DMS153 (cell line): ENCODE measurements around the gene RAB11FIP4.
A peak's percentile ranks its signal among the peaks of the same experiment; 100 is the strongest.

Experiments
- DNase-seq: peaks from one replicate; lab custom pipeline; 2025; lab: John Stamatoyannopoulos, UW

RAB11FIP4 gene

DNA sequence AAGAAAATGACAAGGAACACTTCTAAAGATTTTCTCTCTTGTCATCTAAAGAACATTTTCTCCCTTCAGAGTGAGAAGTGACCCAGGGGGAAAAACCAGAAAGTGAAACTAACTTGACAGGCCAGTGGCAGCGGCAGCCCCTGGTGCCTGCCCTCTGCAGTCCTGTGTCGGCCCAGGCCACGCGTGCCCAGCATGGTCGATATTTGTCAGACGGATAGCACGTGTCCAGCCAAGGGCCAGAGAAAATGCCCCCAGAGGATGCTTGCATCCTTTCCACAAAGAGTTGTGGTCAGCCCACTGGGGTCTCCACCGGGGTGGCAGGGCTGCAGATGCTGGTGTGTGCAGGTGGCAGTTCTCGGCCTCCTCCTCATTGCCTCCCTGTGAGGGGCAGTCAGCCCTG, 176.6 kb downstream of the RAB11FIP4 start:
- DNase-seq = no peak

DNA sequence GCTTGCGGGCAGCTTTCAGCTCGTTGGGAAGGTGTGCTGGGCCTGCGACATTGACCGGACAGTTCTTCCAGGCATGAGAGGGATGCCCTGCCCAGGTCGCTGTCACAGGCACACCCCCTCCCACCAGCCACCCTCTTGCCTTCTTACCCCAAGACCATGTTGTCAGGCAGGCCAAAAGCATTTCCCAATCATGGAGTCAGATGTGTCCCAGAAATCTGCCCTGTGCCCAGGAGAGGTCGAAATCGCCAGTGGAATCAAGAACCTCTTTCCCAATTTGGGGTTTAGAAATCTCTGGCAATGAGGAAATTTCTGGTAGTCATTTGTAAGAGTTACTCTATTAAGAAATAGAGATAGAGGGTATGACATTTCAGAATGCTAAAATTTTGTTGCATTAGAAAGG, 177.1 kb downstream of the RAB11FIP4 start:
- DNase-seq = no peak

DNA sequence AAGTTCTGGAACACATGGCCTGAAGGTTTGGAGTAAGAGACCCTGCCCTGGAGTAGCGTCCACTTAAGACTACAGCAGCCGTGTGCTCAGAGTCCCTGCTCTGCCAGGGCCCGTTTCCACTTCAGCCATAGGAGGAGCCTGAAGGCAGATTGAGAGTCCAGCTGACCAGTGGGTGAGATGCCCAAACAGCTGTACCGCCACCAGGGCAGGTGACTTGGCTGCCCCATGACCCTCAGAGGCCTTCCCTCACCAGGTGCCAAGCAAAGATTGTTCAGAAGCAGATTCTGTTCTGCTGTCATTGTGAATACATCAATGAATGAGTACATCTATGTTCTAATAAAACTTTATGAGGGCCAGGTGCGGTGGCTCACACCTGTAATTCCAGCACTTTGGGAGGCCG, 178.8 kb downstream of the RAB11FIP4 start:
- no peak for DNase-seq

DNA sequence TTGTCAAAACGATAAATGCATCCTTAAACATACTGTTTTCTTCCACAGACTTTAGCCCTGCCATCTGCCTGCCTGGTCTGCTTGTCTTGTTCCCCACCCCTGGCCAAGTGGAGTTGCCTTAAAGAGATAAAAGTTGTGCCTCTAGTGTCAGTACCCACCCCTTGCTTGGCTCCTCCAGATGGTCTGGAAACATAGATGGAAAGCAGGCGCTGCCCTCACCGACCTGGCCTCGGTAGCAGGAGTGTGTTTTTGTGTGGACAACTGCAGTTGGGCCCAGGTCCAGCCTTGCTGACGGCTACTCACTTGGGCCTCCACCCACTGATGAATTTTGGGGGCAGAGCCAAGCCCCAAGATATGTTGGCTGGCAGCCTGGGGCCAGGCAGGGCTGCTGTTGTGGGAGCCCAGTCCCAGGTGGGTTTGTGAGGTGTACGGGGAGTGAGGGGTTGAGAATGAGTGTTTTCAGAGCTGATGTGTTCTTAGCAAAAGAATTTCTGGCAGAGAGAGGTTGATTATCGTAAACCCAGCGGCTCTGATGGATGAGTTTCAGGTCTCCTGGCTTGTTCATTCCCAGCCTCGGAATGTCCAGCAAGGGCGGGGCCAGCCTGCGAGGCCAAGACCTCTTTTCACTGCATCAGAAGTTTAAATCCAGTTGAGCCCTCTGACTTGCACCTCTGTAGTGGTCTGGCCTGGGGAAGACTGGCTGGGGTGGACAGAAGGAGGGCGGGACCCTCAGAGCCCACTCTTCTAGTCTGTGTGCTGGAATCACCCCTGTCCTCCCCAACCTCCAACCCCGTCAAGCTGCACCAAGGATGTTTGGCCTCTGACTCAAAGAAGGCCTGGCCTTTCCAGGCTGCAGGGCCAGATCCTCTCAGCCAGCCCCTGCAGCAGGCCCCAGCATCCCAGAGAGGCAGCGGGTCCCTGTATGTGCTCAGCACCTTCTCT, 179.7 kb downstream of the RAB11FIP4 start:
- DNase-seq = no peak

DNA sequence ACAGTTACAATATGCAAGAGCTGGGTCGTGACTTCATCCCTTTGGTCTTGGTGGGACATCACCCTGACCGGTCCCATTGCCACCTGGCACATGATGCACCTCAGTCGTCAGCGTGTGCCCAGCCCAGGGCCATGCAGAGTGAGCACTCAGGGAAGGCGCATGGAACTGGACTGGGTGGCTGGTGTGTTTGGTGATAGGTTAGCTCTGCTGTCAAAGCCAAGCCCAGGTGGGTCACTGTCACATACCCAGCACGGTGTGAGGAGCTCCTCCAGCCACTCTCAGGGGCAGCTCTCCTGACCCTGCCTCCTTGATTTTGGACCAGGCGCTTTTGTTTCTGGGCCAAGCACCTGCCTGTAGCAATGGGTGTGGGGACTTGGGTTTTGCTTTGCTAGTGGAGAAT, 180.9 kb downstream of the RAB11FIP4 start:
- no peak for DNase-seq

DNA sequence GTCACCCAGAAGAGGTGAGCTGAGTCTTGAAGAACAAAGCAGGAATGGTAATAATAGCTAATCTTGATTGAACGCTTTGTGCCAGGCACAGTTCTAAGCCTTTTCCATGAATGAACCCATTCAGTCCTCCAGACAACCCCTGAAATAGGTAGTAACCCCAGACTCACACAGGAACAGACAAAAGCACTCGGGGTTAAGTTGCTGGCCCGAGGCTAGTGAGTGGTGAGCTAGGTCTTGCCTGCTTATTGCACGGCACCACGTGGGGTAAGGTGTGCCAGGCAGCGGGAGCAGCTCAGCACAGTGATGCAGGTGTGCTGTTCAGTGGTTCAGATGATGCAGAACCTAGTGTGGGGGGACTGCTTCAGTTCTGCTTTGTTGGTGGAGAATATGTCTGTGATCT, 181.6 kb downstream of the RAB11FIP4 start:
- no peak for DNase-seq

DNA sequence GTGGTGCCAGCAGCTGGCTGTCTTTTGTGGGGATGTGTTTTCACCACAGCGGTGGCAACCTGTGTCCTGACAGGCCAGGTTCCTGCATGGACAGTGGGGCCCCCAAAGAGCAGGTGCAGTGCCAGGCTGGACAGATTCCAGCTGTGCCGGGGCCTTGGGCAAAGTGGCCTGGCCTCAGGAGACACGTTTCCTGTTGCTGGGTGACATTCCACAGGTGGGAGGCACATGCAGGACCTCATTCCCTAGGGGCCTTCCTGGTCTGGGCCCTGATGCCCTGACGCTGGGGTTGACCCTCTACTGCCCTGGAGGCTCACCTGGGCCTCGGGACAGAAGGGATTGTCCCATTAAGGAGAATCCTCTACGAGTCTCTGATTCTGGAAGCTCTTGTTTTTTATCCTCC, 182.4 kb downstream of the RAB11FIP4 start:
- no peak for DNase-seq

DNA sequence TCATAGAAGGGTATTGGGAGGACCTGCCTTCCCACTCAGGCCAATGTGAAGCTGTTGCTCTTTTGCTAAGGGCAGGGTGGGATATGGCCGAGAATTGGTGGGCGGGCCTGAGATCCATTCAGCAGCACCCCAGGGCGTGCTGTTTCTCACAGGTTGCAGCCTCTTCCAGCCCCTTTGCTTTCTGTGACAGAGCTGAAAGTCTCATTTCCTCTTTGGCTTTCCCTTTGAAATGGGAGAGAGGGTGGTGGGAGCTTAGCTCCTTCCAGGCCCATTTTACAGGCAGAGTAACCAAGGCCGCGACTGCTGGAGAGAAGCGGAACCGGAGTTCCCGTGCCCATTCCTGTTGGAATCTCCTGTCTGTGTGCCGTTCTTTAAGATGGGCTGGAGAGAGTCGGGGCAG, 183.0 kb downstream of the RAB11FIP4 start:
- DNase-seq = no peak

DNA sequence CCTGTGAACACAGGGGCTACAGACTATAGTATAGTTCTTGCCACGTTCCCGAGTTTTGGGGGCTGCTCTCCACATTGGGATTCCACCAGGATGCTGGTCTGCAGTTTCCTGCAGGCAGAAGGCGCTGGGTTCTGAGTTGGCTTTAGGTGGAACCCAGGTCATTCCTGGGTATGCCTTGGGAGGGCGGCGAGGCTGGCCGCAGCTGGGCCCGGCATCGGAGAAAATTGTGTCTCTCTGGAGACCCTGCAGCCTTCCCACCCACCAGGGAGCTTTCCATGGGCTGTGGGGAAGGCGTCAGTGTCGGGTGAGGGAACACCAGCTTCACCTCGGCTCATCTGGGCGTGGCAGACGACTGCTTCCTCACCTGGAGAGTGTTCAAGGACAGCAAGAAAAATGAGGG, 183.6 kb downstream of the RAB11FIP4 start:
- DNase-seq = no peak

DNA sequence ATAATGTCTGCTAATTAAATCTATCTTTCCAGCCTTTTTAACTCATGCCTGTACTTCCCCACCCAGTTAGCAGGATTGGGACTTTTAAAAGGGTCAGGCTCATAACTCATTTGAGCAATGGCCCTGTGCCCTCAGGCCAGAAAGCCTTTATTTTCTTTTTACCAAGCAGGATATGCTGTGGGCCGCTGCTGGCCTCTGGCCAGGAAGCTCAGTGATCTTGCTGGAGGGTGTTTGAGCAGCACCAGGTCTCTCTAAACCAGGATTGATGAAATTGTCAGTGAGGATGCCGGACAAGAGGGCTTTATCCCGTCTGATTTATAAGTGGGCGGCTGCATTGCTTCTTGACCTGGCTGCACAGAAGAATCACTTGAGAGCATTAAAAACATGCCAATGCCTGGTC, 187.8 kb downstream of the RAB11FIP4 start:
- DNase-seq = peak; percentile 25

DNA sequence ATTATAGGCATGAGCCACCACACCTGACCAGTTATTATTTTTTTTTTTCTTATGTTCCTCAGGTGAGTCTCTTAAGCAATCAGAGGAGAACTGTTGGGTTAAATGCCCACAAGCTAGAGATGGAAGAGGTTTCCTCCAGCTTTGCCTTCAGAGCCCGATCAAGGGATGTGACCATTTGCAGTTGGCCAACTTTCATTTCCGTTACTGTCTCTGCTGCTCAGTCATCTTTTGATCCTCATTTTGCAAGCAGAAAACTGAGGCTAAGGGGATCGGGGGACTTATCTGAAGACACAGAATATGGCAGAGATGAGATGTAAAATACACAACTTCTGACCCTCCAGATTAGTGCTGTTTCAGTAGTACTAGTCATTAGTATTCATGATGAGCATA, 188.8 kb downstream of the RAB11FIP4 start:
- DNase-seq = no peak

DNA sequence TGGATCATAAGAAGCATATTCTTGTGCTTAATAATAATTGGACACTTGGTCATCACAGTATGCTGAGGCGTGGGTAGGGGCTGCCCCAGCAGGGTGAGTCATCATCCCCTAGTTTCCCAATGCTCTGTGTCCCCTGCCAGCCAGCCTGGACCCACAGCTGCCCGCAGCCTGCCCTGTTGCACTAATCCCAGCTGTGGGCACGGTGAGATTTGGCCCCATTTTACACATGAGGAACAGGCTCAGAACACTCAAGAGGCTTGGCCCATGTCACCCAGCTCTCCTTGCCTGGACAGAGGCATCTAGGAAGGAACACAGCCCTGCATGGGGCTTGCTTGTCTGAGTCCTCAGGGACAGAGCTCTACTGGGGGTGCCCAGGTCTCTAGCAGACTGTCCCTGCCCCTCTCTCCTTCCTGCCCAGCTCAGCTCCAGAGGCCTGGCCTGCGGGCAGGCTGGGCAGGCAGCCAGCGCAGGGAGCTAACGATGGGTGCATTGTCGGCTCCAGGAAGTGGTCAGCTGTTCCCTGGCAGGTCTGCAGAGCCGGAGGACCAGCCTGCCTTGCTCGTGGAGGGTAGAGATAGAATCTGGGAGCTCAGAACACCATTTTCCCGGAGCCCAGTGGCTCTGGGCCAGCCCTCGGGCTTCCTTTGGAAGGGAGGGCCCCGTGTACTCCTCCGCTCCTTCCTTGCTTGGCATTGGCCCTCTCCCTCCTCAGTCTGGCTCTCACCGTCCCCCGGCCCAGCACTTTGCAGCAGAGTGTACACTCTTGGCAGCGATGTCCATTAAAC, 189.4 kb downstream of the RAB11FIP4 start:
- DNase-seq = peak; percentile 42

DNA sequence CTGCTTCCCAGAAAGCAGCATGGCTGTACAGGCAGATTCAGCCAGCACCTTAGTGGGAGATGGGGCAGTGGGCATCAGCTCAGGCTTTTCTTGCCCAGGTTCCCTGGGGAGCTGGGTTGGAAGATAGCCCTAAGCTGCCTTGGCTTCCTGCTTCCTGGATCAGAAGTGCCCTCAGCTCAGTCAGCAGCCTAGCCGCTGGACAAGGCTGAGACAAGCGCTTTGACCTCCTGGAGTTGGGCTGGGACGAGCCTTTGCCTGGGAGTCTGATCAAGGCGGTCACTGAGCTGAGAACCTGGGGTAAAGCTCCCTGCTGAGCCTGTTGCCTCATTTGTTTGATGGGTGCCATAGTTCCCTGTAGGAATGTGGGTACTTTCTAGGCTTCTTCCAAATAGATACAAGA, 190.0 kb downstream of the RAB11FIP4 start:
- no peak for DNase-seq

DNA sequence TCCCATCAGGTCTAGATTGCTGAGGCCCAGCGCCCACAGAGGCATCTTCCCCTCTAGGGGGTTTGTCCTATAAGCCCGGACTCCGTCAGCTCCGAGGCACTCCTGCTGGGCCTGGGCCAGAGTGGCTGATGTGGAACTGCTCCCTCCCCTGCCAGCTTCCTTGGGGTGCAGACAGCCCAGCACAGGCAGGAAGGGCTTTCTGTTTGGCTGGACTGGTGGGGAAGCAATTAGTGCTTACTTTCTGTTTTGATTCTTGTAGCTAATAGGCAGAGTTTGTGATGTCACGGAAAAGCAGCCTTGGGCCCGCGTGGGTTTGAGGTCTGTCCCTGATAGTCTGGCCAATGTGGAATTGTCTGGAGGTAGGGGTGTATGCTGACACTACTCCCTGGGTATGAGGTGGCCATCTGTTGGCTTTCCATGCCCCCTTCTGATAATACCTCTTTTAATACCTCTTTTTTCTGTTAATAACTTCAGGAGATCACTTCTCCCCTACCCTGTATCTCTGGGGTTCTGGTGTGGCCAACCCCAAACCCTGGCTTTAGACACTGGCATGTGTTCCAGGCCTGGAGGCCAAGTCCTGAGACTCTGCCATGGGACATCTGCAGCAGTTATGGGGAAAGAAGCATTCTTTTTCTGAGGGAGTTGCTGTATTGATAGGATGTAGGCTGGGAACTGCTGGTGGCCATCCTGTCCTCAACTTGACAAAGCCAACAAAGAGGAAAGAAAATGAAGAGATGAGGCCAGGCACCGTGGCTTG, 190.9 kb downstream of the RAB11FIP4 start:
- DNase-seq = no peak

DNA sequence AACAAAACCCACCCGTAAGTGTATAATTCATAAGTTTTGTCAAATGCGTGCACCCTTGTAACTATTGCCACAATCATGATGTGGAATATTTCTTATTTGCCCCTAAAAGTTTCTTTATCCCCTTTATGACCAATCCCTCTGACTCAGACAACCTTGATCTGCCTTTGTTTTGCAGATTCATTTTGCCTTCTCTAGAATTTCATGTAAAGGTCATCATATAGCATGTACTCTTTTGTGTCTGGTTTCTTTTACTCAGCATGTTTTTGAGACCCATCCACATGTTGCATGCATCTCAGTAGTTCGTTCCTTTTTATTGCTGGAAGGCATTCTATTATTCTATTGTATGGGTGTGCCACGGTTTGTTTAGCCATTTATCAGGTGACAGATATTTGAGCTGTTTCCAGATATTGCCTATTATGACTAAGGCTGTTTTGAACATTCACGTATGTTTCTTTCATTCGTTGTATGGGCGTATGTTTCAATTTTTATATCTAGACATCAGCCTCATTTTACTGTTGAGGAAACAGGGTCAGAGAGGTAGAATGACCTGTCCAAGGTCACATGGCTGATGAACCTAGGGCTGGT, 192.4 kb downstream of the RAB11FIP4 start:
- DNase-seq = peak; percentile 2

DNA sequence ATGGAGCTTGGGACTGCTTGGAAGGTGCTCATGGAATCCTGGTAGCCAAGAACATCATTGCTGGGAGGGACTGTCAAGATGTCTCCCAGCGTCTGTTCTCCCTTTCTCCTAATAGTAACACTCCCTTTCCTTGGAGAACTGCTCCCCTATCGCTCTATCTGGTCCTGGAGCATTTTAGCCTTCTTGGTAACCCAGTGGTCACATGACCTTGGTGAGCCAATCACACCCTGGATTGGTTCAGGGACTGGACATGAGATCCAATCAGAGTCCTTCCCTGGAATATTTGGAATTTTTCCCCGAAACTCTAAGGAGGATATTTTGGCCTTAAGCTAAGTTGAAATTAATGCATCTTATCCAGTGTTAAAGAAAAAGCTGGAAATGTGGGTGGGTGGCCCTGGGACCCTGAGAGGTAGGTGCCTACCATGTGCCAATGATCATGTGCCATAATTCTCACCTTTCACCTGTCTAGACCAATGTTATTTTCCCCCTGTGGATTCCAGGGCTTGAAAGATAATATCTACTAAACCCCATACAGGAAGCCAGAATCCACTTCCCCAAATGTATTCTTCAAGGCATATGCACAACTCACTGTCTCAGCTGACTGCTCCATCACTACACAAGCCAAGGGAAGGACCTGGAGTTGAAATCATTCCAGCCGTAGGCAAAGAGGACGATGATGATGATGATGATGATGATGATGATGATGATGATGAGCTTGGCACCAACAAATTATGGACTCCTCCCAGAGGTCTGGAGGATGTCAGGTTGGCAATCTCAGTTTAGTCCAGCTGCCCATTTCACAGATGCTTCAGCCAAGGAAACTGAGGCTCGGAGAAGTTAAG, 193.2 kb downstream of the RAB11FIP4 start:
- no peak for DNase-seq

DNA sequence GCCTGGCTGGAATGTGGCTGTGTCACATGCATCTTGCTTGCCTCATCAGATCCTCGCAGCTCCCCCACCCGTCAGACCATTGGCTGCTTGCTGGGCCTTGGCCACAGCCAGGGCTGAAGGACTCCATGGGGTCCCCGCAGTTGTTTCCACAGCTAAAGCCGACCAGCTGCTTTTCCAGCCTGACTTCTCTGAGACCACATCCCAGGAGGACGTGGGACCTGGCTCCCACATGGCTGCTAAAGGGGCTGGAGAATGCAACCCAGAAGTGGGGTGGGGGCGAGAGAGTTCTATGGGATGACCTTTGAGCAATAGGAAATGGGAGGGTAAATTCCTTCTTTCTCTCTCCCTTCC, 193.8 kb downstream of the RAB11FIP4 start:
- DNase-seq = no peak

DNA sequence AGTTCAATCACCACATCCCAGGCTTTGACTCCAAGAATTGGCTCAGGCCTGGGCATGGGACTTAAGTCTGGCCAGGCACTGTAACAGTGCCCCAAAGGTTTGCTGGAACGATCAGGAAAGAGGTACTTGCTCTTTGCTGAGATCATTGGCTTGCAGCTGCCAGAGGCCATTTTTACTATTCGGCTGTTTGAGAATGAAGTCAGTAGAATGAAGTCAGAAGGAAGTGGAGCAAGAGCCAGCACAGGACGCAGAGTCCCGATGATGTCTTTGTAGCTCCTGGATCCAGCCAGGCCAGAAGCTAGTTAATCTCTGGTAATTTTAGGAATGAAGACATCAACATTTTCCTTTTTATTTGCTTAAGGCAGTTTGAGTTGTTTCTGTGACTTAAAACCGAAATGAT, 195.5 kb downstream of the RAB11FIP4 start:
- DNase-seq = no peak

DNA sequence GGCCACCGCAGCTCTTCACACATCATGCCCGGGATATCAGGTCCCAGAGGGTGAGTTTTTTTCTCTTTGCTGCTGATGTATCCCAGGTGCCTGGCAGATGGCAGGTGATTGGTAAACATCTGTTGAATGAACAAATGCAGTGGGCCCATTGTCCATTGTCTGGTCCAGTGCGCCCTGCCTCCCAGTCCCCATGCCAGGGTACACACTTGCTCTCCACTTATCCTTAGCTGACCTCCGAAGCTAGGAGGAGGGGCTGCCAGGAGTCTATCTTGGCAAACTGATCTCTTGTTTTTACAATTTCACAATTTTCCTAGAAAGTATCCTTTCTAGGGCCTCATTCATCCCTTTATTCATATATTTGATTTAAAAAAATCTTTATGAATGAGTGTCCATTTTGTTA, 196.0 kb downstream of the RAB11FIP4 start:
- peak; percentile 24 for DNase-seq
